Stimulated activated CD4-positive, alpha-beta T cell treated with anti-CD3 and anti-CD28 coated beads, TNF-alpha, amount 100 ng/mL, for 1 hour (primary cell): Measurements from ENCODE around the gene KLC3.

Experiments
- DNase-seq, 3 donors: peaks; one replicate each; pipeline ENCODE4 v3.0.0-alpha.2; 2020; ENCODE audit warnings: low read depth in 3 of 3, low spot score in 1 of 3

Gene KLC3

DNA sequence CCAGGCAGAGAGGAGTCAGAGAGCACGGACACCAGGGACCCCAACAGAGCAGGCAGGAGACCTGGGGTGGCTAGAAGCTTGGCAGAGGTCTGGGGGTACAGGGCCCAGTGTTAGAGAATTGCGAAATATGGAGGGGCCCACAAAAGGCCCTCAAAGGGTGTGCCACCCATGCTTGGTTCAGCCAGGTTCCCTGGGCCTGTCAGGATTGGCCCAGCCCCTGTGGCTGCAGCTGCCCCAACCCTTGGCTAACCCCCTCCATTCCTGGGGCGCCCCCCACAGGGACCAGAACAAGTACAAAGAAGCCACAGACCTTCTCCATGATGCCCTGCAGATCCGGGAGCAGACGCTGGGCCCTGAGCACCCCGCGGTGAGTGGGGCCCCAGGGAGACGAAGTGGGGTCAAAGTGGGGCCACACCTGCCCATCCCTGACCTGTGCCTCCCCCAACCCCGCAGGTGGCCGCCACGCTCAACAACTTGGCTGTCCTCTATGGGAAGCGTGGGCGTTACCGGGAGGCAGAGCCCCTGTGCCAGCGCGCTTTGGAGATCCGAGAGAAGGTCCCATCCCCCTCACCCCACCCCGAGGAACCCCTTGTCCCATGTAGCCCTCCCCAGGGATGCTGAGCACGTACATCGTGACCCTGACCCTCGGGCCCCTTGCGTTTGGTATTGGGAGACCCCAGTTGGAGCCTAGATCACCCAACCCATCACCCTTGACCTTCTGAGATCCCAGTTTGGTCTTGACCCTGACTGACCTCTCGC is 8.0 kb downstream of the KLC3 start:
- DNase-seq: no peak

DNA sequence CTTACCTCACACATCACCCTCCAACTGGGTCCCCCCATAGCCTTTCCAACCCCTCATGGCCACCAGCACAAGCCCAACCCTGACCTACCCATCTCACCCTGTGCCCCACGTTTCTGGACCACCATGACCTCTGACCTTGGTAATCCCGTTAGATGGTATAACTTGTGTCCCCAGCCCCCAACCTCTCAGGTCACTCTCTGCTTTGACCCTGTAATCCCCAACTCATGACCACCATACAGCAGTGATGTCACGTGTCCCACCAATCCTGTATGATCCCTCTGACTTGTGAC is 8.5 kb downstream of the KLC3 start:
- no peak for DNase-seq

DNA sequence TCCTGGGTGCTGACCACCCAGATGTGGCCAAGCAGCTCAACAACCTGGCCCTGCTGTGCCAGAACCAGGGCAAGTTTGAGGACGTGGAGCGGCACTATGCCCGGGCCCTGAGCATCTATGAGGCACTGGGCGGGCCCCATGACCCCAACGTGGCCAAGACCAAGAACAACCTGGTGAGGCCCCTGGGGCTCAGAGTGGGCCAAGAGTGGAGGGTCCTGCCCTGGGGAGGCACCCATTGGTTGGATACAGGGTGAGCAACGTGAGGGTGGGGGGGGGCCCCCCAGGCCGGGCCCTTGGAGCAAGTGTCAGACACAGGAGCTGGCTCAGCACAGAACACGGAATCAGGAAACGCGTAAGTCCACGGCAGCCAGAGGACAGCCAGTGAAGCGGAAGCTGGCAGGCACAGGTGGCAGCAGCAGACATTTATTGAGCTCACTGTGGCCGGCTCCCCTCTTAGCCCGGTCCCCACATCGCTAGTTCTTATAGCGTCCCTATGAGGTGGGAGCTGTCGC is 8.9 kb downstream of the KLC3 start:
- no peak for DNase-seq

DNA sequence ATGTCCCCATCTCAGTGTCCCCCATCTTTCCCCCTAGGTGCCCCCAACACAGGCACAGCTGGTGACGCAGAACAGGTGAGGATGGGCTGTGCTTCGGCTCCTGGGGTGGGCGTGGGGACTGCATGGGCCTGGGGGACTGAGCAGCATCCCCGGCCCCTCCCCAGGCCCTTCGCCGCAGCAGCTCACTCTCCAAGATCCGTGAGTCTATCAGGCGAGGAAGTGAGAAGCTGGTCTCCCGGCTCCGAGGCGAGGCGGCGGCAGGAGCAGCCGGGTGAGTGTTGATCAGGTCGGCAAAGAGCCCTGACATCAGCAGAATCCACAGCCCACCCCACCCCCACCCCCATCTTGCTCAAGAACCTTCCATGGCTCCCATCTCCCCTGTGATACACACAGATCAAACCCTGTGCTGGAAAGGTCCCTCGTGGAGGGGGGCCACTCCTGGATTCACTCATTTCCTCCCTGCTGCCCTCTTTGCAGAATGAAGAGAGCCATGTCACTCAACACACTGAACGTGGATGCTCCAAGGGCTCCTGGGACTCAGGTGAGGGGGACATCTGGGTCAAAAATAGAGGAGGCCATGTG is 10.0 kb downstream of the KLC3 start:
- DNase-seq: no peak

DNA sequence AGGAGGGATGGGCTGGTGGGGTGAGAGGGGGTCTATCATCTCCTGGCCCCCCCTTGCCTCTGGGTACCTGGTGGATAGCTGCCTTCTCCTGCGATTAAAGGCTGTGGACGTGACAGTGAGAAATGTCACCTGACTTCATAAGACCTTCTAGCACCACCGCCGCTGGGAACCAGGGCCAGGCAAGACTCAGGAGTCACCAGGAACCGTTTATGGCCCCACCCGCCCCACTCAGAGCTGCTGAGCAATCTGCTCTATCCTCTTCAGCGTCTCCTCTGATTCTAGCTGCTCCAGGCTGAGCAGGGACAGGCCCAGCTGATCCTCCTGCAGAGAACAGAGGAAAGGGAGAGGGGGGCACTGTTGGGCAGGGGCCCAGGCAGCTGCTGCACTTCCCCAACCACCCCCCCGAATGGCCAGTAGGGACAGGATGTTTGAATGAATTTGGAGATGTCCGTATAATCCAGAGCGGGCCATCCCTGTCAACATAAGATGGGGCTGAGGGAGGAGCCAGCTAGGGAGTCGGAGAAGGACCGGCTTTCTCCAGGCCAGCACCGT is 10.9 kb downstream of the KLC3 start:
- no peak for DNase-seq

DNA sequence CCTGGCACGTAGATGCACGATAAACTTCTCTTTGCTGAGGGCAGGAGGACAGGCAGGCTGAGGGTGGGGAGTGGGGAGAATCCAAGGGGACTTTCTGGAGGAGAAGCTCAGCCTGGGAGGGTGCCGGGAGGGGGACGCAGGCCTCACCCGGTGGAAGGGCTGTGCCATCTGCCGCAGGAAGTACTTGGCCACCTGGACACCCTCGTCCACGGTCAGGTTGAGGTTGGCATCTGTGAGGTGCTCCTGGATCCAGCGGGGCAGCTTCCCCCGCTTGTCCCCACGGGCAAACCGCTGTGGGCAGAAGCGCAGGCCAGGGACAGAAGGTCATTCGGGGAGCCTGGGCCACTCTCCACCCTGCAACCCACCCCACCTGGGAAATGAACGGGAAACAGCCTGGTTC is 11.5 kb downstream of the KLC3 start:
- DNase-seq: no peak

DNA sequence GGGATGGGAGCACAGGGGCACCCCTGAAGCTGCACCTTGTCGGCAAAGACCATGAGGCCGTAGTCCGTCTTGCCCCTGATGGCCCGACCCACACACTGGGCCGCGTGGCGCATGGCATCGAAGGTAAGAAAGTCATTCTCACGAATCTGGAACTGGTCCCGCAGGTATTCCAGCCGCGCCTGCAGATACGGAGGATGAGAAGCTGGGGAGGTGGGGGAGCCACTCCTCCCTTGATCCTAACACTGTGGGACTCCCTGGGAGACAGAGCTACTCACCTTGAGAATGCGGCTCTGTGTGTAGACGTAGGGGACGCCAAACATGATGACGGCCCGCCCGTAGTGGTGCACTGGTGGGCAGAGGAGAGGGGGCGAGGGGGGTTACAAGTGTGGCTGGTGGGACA is 11.9 kb downstream of the KLC3 start:
- no peak for DNase-seq

DNA sequence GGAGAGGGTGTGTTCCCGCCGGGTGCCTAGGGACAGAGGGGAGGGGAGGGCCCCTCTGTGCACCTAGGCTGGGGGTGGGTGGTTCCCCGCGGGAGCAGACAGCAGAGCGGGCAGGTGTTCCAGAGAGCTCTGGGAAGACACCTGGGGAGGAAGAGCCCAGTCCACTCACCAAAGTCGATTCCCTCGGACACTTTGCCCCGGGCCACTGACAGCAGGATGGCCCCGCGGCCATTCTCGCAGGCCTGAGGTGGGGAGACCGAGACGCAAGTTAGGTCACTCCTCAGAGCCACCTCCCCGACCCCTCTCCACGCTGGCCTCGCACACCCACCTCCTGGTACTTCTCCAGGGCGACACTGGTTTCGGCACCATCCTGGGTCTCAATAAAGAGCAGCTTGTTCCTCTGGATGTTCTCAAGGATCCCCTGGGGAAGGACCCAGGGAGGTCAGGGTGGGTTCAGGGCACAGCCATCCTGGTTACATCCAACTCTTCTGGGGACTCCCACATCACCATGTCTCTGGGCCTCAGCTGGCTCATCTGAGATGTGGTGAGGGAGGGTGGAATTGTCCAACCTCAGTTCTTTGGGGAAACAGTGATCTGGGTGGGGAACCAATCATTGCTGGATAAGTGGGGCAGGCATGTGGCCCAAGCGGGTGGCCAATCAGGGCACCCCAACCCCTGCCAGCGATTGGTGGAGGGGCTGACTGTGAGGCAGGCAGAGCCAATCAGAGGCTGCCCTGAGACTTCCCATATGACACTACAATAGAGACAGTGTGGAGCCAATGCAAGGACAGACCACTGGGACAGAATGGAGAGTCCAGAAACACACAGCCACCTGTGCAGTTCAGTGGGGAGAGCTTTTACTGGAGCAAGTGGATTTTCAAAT is 12.6 kb downstream of the KLC3 start:
- no peak for DNase-seq

DNA sequence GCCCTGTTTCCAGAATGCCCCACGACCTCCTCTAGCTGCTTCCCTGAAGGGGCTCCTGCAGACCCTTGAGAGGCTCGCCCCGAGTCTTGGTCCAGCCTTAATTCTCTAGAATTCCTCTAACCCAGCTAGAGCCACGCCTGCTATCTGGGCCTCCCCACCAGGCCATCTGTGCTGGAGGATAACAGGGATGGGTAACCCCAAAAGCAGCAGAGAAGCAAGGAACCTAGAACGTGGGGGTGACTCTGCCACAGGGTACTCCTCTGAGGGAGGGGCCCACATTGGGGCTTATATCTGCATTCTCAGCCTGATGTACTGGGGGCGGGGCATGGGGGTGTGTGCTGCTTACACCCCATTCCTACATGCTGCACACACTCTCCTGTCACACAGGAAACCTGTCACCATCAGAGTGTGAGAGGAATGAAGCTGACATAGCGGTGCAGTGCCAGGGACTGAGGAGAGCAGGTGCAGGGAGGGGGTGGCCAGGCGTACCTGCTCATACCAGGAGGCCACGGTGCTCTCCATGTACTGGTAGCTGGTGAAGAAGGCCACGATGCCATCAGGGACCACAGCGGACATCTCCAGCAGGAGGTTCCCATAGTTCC is 13.8 kb downstream of the KLC3 start:
- no peak for DNase-seq

DNA sequence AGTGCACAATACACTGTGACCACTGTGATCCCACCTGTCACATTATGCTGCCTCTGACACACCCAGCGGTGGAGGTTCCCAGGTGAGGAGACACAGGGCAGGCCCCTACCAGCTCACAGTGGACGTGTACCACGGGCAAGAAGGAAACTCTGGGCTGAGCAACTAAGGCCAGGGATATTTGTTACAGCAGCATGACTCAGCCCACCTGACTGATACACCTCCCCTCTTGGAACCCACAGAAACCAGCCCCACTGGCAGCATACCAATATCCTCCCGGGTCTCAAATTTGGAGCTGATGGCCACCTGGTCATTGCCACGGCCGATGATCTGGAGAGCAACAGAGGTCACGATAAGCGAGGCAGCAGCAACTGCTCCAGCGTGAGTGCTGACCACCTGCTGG is 14.9 kb downstream of the KLC3 start:
- no peak for DNase-seq

DNA sequence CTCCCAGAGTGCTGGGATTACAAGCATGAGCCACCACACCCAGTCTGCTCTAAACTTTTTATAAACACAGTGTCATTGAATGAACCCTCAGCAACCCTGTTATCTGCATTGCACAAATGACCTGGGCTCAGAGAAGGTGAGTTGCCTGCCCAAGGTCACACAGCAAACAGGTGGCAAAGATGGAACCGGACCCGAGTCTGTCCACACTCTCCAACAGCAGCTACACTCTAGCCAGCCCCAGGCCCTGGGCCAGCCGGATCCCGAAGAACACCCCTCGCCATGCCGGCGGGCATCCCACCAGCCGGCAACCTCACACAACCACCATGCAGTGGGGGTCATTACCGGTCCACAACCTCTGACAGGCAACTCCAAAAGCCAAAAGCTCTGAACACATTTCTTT is 15.4 kb downstream of the KLC3 start:
- DNase-seq: no peak

DNA sequence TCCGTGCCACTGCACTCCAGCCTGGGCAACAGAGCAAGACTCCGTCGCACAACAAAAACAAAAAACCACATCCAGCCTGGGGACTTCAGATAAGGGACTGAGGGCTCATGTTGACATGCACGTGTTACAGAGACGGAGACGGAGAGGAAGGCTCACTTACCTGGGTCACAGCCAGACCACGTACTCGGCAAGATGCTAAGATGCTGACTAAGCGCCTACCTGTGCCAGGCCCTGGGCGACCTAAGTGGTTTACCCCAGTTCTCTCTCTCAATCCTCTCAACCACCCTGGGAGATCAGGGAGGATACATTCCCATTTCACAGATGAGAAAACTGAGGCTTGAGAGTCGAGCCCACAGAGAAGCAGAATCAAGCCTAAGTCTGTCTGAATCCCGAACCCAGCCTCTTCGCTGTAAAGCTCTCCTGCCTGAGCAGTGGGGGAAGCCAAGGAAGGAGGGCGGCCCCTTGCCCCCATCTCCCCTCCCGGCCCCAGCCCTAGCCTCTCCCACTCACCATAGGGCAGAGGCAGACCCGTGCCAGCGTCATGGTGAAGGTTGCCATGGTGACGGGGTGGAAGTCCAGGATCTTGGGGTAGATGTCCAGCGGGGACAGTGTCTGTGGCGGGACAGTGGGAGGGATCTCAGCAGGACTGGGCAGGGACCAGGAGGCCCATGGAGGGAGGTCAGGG is 16.4 kb downstream of the KLC3 start:
- DNase-seq: no peak

DNA sequence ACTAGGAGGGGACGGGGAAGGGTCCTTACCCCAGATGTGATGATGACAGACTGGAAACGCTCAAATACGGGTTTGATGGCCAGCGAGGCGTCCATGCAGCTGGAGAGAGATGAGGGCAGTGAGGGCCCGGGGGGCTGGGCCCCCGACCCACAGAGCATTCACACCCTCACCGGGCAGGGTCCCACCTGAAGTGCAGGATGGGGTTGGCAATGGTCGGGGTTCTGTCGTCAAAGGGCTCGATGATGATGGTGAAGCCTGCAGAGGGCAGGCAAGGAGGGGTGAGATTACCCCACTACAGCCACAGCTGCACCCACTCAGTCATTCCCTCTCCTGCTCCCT is 16.9 kb downstream of the KLC3 start:
- no peak for DNase-seq

DNA sequence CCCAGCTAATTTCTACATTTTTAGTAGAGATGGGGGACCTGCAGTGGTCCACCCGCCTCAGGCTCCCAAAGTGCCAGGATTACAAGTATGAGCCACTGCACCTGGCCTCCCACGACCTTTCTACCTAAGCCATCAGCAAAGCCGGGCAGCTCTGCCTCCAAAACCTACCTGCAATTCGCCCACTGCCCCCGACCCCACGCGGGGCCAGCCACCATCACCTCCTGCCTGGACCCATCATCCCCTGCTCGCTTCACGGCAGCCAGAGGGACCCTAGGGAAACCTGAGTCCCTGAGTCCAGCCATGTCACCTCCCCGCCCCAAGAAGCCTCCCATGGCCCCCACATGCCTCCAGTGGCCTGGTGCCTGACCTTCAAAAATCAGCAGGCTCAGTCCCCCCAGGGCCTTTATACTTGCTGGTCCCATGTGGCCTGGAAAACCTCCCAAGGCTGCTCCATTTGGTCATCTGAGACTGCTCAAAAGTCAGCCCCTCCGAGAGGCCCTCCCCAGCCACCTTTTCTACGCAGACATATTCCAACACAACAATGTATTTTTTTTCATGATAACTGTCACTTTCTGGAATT is 17.8 kb downstream of the KLC3 start:
- DNase-seq: no peak

DNA sequence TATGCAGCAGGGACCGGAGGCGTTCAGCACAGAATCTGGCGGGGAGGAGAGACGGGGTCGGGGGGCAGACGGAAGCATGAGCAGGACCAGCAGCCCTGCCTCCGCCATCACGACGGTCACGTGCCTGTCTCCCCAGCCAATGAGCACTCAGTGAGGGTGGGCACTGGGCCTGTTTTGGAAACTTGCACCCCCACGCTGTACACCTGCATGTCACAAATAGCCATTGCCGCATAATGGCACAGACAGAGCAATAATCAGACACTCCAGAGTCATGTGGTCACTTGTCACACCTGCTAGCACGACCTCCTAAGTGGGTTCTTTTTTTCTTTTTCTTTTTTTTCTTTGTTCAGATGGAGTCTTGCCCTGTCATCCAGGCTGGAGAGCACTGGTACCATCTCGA is 21.1 kb downstream of the KLC3 start:
- no peak for DNase-seq

DNA sequence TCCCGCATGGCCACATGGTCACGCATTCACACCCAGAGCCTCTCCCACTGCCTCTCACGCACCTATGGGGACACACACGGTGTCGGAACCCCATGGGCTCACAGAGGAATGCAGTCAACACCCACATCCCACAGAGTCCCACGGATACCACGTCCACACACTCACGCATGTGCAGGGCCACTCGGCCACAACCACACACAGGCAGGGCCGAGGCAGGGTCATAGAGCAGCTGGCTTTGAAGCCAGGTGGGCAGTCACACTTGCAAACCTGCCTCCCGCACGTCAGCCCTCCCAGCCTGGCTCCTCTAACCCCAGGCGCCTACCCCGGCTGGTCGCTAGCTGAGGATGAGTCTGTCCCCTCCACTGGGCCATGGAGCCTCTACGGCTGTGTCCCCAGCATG is 21.7 kb downstream of the KLC3 start:
- no peak for DNase-seq

DNA sequence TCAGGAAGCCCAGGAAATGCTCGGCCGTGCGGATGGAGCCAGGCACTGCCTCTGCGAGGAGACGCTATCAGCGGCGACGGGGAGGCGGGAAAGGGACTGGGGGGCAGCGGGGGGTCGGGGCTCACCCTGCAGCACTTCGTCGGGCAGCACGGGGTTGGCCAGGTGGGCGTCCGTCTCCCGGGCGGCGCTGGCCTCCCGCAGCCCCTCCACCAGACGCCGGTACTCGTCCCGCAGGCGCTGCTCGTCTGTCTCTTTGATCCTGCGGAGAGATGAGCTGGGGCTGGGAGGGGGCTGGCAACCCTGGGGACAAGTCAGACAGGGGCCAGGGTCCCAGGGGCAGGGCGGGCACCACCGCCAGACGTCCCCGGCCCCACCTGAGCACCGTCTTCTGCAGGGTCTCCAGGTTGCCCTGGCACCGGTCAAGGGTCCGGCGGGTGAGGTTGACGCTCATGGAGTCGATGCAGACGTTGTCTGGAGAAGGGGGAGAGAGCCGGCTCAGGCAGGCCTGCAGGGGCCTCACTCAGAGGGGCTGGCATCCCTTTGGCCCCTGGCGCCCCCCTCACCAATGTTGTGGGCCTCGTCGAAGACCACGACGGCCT is 23.4 kb downstream of the KLC3 start:
- DNase-seq: no peak

DNA sequence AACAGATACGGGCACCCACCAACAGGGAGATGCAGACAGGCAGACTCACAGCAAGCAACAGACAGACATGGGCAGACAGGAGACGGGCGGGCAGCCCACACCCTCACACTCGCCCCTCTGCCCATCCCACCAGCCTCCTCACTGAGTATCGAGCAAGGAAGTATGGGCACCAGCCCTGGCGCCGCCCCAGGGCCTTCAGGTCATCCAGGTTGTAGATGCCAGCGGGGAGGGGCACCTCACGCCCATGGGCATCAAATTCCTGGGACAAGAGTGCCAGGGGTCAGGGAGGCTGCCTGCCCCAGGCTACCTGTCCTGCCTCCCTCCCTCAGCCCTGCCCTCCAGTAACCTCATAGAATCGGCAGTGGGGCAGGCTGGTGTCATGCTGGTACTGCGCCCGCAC is 24.1 kb downstream of the KLC3 start:
- DNase-seq: no peak

DNA sequence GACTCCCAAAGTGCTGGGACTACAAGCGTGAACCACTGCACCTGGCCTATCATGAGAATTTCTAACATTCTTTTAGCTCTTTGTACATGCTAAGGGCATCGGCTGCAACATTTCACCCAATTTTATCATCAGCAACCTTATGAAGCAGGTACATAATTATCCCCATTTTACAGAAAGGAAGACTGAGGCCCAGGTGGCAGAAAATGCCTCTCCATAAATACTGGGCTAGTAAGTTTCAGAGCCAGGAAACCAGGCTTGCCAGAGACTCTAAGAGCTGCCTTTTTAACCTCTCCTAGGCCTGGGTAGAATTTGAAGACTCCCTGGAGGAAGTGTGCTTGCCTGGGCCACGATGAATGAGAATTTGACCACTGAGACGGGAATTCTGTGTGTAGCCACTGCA is 27.6 kb downstream of the KLC3 start:
- DNase-seq: no peak

DNA sequence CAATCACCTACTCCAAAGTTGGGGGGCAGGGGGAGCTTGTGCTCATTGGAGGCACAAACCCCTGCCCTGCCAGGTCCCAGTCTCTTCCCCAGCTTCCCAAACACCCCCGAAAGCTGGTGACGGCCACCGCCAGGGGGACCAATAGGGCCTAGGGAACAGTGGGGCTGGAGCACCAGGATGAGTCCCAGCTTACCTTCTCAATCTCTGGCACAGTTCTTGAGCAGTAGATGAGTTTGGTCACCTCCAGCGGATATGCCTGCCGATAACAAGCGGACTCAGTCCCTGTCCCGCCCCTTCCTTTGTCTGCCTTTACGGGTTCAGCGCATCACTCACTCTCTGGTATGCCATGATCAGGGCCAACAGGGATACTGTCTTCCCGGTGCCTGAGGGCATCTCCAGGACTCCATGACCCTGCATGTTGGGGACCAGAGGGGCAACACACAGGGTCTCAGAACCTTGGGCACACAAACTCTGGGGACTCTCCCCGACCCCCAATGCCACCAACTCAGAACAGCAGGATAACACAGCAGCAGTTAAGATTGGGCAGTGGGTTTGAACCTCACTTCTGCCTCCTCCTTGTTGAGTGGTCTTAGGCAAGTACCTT is 28.3 kb downstream of the KLC3 start:
- no peak for DNase-seq
